HCT116 (cell line): ENCODE data around the gene FOXK1. TPM values are rescaled to one million over a fixed set of nuclear protein-coding genes. Genes with fewer than 3 reads are reported as not detected.

Source experiments
- ATAC-seq: fragments of 200-7000 bp; cut with Tn5 transposase; 2 replicates; pipeline ENCODE4 v1.9.1; 2020; ENCODE audit warnings: mild to moderate bottlenecking, moderate library complexity
- BruUV-seq: library from RNA; stranded (reverse); fragments of 400-500 nt; replicated peaks from 2 replicates; lab custom pipeline; 2021; lab: Mats Ljungman, UMichigan
- CTCF ChIA-PET: fragments of 300-600 bp; sonication (Branson Sonifier 250); formaldehyde crosslinking; loops from one replicate; lab custom pipeline; 2021; ENCODE audit warnings: antibody characterized with exemption; lab: Charles Lee
- POLR2A ChIA-PET: fragments of 300-600, 350-600 bp; sonication (Branson Sonifier 250); formaldehyde crosslinking; loops from one replicate; lab custom pipeline; 2021; ENCODE audit warnings: antibody characterized with exemption; lab: Charles Lee
- RAD21 ChIA-PET, 2 experiments: fragments of 300-600 bp; sonication (Branson Sonifier 250); formaldehyde crosslinking; loops; one replicate each; lab custom pipeline; 2023; ENCODE audit warnings: low total read pairs in 2 of 2; ENCODE audit not compliant: uncharacterized antibody in 2 of 2, unreplicated experiment in 2 of 2, low non-redundant PET in 1 of 2; lab: Charles Lee
- DNase-seq: peaks from one replicate; pipeline ENCODE4 v3.0.0-alpha.2; 2010; ENCODE audit warnings: low read depth, low spot score
- H2AFZ ChIP-seq: fragments of 200-600 bp; shearing (Covaris generic), sonication (generic); 2 replicates; pipeline ENCODE4 v1.6.1; 2017; ENCODE audit warnings: low read depth, mixed run types, mixed read lengths, antibody characterized with exemption, low read length; ENCODE audit not compliant: poor library complexity, severe bottlenecking
- H3K27ac ChIP-seq: 2 replicates; pipeline ENCODE4 v1.5.1; 2012; ENCODE audit warnings: low read depth, low read length
- H3K27me3 ChIP-seq: fragments of 200-600 bp; sonication (generic); 2 replicates; pipeline ENCODE4 v1.6.1; 2016; ENCODE audit warnings: mixed run types, low read length, mixed read lengths; ENCODE audit not compliant: insufficient read depth
- H3K36me3 ChIP-seq, 2 experiments: fragments of 200-500 bp in 1 of 2; fragments of 200-600 bp in 1 of 2; sonication (Bioruptor generic) in 1 of 2; sonication (generic) in 1 of 2; 2 replicates each; pipeline versions ENCODE4 v1.5.1 to v1.6.1; 2014 to 2016; ENCODE audit warnings: low read length in 2 of 2, inconsistent platforms in 1 of 2, mixed read lengths in 1 of 2, mixed run types in 1 of 2; ENCODE audit not compliant: insufficient read depth in 2 of 2, control insufficient read depth in 1 of 2
- H3K4me1 ChIP-seq, 2 experiments: fragments of 200-600 bp in 1 of 2; sonication (generic) in 1 of 2; 2 replicates each; pipeline versions ENCODE4 v1.5.1 to v1.6.1; 2012 to 2017; ENCODE audit warnings: low read length in 2 of 2, inconsistent platforms in 1 of 2, mild to moderate bottlenecking in 1 of 2, mixed read lengths in 1 of 2, mixed run types in 1 of 2, moderate library complexity in 1 of 2; ENCODE audit not compliant: insufficient read depth in 2 of 2, control insufficient read depth in 1 of 2
- H3K4me2 ChIP-seq: fragments of 200-600 bp; sonication (generic); 2 replicates; pipeline ENCODE4 v1.6.1; 2017; ENCODE audit warnings: mixed run types, low read length, mixed read lengths
- H3K4me3 ChIP-seq, 2 experiments: fragments of 200-600 bp in 1 of 2; sonication (generic) in 1 of 2; replicated peaks in 1 of 2; 2 replicates each; pipeline ENCODE4 v1.5.1; 2011 to 2016; ENCODE audit warnings: low read length in 2 of 2, control low read depth in 1 of 2, low read depth in 1 of 2, mild to moderate bottlenecking in 1 of 2, mixed read lengths in 1 of 2, mixed run types in 1 of 2
- H3K79me2 ChIP-seq: fragments of 200-600 bp; sonication (generic); 2 replicates; pipeline ENCODE4 v1.6.1; 2017; ENCODE audit warnings: mild to moderate bottlenecking, mixed run types, low read length, moderate library complexity, mixed read lengths; ENCODE audit not compliant: insufficient read depth
- H3K9ac ChIP-seq: fragments of 200-600 bp; sonication (generic); 2 replicates; pipeline ENCODE4 v1.6.1; 2016; ENCODE audit warnings: low read length, mixed read lengths
- H3K9me2 ChIP-seq: fragments of 200-600 bp; sonication (generic), shearing (Covaris generic); 2 replicates; pipeline ENCODE4 v1.6.1; 2017; ENCODE audit warnings: mixed run types, mild to moderate bottlenecking, moderate library complexity; ENCODE audit not compliant: insufficient read depth
- H3K9me3 ChIP-seq, 2 experiments: fragments of 200-500 bp in 1 of 2; fragments of 200-600 bp in 1 of 2; sonication (Bioruptor generic) in 1 of 2; sonication (generic) in 1 of 2; 2 replicates each; pipeline ENCODE4 v1.6.1; 2014 to 2017; ENCODE audit warnings: low read length in 2 of 2, mixed read lengths in 2 of 2, inconsistent platforms in 1 of 2, low read depth in 1 of 2, mild to moderate bottlenecking in 1 of 2, mixed run types in 1 of 2, moderate library complexity in 1 of 2; ENCODE audit not compliant: control insufficient read depth in 1 of 2, insufficient read depth in 1 of 2
- H4K20me1 ChIP-seq: fragments of 200-600 bp; sonication (generic), shearing (Covaris generic); 2 replicates; pipeline ENCODE4 v1.6.1; 2017; ENCODE audit warnings: mixed run types, mild to moderate bottlenecking, moderate library complexity; ENCODE audit not compliant: insufficient read depth
- CBX3 ChIP-seq: IDR thresholded peaks from 2 replicates; pipeline ENCODE4 v1.6.1; 2012; ENCODE audit warnings: low read depth
- CEBPB ChIP-seq: IDR thresholded peaks from 2 replicates; pipeline ENCODE4 v1.6.1; 2012; ENCODE audit warnings: low read depth
- TCF7L2 ChIP-seq: IDR thresholded peaks from 2 replicates; pipeline ENCODE4 v1.7.0; 2011; ENCODE audit warnings: borderline replicate concordance, inconsistent platforms; ENCODE audit not compliant: insufficient read depth, insufficient read length; ENCODE audit errors: extremely low read depth
- intact Hi-C: fragments of 100-400 bp; cut with micrococcal nuclease; formaldehyde crosslinking; loops from 2 replicates; pipeline ENCODE4 v1.10.0; 2022
- total RNA-seq: library from RNA; stranded (reverse); gene quantifications from one replicate; pipeline ENCODE4 v1.2.1, GENCODE V29; 2021; ENCODE audit not compliant: unreplicated experiment
- TF ChIP-seq, protein P1 (sequence below): IDR thresholded peaks from 2 replicates; pipeline ENCODE4 v1.6.1; 2012; ENCODE audit warnings: low read depth

The FOXK1 gene
- total RNA-seq, 1 experiment from 2014 or later, result 60.5 TPM

DNA sequence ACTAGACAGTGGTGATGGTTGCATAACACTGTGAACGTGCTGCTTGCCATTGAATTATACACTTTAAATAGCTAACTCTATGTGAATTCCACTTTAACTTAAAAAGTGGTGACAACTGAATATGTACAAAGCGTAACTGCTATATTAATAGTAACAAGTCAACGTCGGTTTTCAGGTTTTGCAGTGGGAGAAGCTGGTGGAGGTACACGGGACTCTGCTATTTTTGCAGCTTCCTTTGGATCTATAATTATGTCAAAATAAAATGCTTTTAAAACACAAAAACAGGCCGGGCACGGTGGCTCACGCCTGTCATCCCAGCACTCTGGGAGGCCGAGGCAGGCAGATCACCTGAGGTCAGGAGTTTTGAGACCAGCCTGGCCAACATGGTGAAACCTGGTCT is 114.4 kb downstream of the FOXK1 start:
- no peaks in the 10 kb centered on the region for H3K36me3 ChIP-seq
- H3K4me2 ChIP-seq, result no peak overlapping the region
- no peaks in the 10 kb centered on the region for H4K20me1 ChIP-seq
- DNase-seq (no peak), ATAC-seq (no peak)
- ChIA-PET RAD21 (no interaction called here), POLR2A (no interaction called here), CTCF (interaction anchor here (0.9 to 2.9 kb wide), 3 partner anchors 87 to 289 kb away, joined by 3 to 28 read pairs (median 4); partner anchors contain the start of gene RADIL)
- no peaks in the 10 kb centered on the region for H3K9me3 ChIP-seq
- no peaks in the 10 kb centered on the region for H3K79me2 ChIP-seq
- H3K9ac ChIP-seq, result no peak overlapping the region
- no peak overlapping the region for H3K4me3 ChIP-seq
- H3K27me3 ChIP-seq, result no peaks in the 10 kb centered on the region
- intact Hi-C loops, result no loop called here
- TF ChIP-seq, protein P1, sequence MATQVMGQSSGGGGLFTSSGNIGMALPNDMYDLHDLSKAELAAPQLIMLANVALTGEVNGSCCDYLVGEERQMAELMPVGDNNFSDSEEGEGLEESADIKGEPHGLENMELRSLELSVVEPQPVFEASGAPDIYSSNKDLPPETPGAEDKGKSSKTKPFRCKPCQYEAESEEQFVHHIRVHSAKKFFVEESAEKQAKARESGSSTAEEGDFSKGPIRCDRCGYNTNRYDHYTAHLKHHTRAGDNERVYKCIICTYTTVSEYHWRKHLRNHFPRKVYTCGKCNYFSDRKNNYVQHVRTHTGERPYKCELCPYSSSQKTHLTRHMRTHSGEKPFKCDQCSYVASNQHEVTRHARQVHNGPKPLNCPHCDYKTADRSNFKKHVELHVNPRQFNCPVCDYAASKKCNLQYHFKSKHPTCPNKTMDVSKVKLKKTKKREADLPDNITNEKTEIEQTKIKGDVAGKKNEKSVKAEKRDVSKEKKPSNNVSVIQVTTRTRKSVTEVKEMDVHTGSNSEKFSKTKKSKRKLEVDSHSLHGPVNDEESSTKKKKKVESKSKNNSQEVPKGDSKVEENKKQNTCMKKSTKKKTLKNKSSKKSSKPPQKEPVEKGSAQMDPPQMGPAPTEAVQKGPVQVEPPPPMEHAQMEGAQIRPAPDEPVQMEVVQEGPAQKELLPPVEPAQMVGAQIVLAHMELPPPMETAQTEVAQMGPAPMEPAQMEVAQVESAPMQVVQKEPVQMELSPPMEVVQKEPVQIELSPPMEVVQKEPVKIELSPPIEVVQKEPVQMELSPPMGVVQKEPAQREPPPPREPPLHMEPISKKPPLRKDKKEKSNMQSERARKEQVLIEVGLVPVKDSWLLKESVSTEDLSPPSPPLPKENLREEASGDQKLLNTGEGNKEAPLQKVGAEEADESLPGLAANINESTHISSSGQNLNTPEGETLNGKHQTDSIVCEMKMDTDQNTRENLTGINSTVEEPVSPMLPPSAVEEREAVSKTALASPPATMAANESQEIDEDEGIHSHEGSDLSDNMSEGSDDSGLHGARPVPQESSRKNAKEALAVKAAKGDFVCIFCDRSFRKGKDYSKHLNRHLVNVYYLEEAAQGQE, result no peak
- TF ChIP-seq CBX3, result no peak
- TF ChIP-seq TCF7L2, result no peak
- no peak for TF ChIP-seq CEBPB
- no TSS peak for BruUV-seq
- no peak overlapping the region for H2AFZ ChIP-seq
- H3K9me2 ChIP-seq, result no peaks in the 10 kb centered on the region
- H3K27ac ChIP-seq, result no peak overlapping the region
- peaks cover 2 to 14% of the 10 kb centered on the region in 2 experiments; a peak in 3 of 4 replicates for H3K4me1 ChIP-seq
